Astrocyte (in vitro differentiated cells and primary cell): Measurements from ENCODE around the gene KLB. TPM values are rescaled to one million over a fixed set of nuclear protein-coding genes. Genes with fewer than 3 reads are reported as not detected.
A peak's percentile ranks its signal among the peaks of the same experiment; 100 is the strongest.

Experiments used
- DNase-seq: peaks from one replicate; pipeline ENCODE4 v3.0.0-alpha.2; 2010; ENCODE audit warnings: low read depth
- FAIRE-seq: peaks from 2 replicates; lab custom pipeline; 2011; peaks lifted over from hg19 to GRCh38; lab: Jason Lieb, UNC
- H2AFZ ChIP-seq: 2 replicates; pipeline ENCODE4 v1.6.0; 2012; ENCODE audit warnings: low read depth, low read length, inconsistent platforms
- H3K27ac ChIP-seq: 2 replicates; pipeline ENCODE4 v1.5.1; 2011; ENCODE audit warnings: low read depth, low read length, inconsistent platforms
- H3K27me3 ChIP-seq: 2 replicates; pipeline ENCODE4 v1.6.0; 2011; ENCODE audit warnings: low read length, inconsistent platforms; ENCODE audit not compliant: insufficient read depth
- H3K36me3 ChIP-seq: 2 replicates; pipeline ENCODE4 v1.5.1; 2011; ENCODE audit warnings: low read length, inconsistent platforms; ENCODE audit not compliant: insufficient read depth
- H3K4me1 ChIP-seq: 2 replicates; pipeline ENCODE4 v1.5.1; 2011; ENCODE audit warnings: low read length, inconsistent platforms; ENCODE audit not compliant: insufficient read depth
- H3K4me2 ChIP-seq: 2 replicates; pipeline ENCODE4 v1.6.0; 2012; ENCODE audit warnings: low read length, inconsistent platforms
- H3K4me3 ChIP-seq: 2 replicates; pipeline ENCODE4 v1.5.1; 2011; ENCODE audit warnings: low read depth, mild to moderate bottlenecking, low read length, inconsistent platforms; ENCODE audit not compliant: insufficient read depth
- H3K79me2 ChIP-seq: 2 replicates; pipeline ENCODE4 v1.6.0; 2012; ENCODE audit warnings: mild to moderate bottlenecking, low read length, inconsistent platforms; ENCODE audit not compliant: insufficient read depth
- H3K9ac ChIP-seq: 2 replicates; pipeline ENCODE4 v1.6.0; 2012; ENCODE audit warnings: mild to moderate bottlenecking, low read length, inconsistent platforms
- H3K9me3 ChIP-seq: 2 replicates; pipeline ENCODE4 v1.5.1; 2012; ENCODE audit warnings: low read depth, mild to moderate bottlenecking, low read length, inconsistent platforms; ENCODE audit not compliant: insufficient read depth
- H4K20me1 ChIP-seq: 2 replicates; pipeline ENCODE4 v1.6.0; 2012; ENCODE audit warnings: low read length, inconsistent platforms; ENCODE audit not compliant: insufficient read depth
- H3K27ac Mint-ChIP-seq: one replicate; pipeline ENCODE4 v1.8.0; 2021; ENCODE audit warnings: mild to moderate bottlenecking, mixed read lengths; ENCODE audit not compliant: unreplicated experiment
- H3K27me3 Mint-ChIP-seq: one replicate; pipeline ENCODE4 v1.8.0; 2021; ENCODE audit warnings: low read depth, mixed read lengths; ENCODE audit not compliant: unreplicated experiment
- H3K36me3 Mint-ChIP-seq: one replicate; pipeline ENCODE4 v1.8.0; 2021; ENCODE audit warnings: low read depth, mixed read lengths; ENCODE audit not compliant: unreplicated experiment
- H3K4me1 Mint-ChIP-seq: one replicate; pipeline ENCODE4 v1.8.0; 2021; ENCODE audit warnings: low read depth, mixed read lengths; ENCODE audit not compliant: unreplicated experiment
- H3K4me3 Mint-ChIP-seq: one replicate; pipeline ENCODE4 v1.8.0; 2021; ENCODE audit warnings: mild to moderate bottlenecking, moderate library complexity, mixed read lengths; ENCODE audit not compliant: unreplicated experiment
- H3K9me3 Mint-ChIP-seq: one replicate; pipeline ENCODE4 v1.8.0; 2021; ENCODE audit warnings: mild to moderate bottlenecking, mixed read lengths; ENCODE audit not compliant: unreplicated experiment
- EZH2 ChIP-seq: IDR thresholded peaks from 2 replicates; pipeline ENCODE4 v1.6.1; 2012; ENCODE audit warnings: mild to moderate bottlenecking, low read length, inconsistent platforms; ENCODE audit not compliant: insufficient read depth
- total RNA-seq: library from RNA; stranded (reverse); gene quantifications from 2 replicates; pipeline ENCODE4 v1.2.1, GENCODE V29; 2021
- TF ChIP-seq, protein P1 (sequence below): IDR thresholded peaks from 2 replicates; pipeline ENCODE4 v1.5.1; 2011; ENCODE audit warnings: low read depth, mild to moderate bottlenecking, inconsistent platforms, low read length, moderate library complexity; ENCODE audit not compliant: insufficient read depth

The KLB gene
- total RNA-seq, 1 donor from 2014 or later: not detected

DNA sequence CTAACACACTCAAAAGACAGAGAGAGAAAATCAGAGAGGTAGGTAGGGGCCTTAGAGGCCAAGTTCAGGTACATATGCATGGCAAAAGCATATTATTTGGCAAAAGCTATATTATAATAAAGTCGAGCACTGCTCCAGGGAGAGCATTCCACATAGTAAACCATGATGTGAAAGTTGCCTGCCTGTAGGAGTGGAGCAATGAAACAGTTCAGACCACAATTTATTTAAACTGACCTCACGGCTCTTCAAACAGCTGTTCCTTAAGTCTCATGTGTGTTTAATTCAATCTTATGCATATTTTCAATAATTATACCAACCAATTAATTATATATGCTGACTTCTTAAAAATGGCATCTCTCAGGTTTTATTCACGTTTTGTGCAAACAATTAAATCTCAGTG is 43.9 kb upstream of the KLB start:
- H3K79me2 ChIP-seq: peaks cover 83% of the 10 kb centered on the region
- peaks cover 5% of the 10 kb centered on the region for H3K4me1 ChIP-seq
- H3K4me3 ChIP-seq: no peak overlapping the region
- Mint-ChIP-seq H3K4me1 (peaks cover 3% of the 10 kb centered on the region), H3K4me3 (no peak overlapping the region), H3K9me3 (no peaks in the 10 kb centered on the region), H3K36me3 (peaks cover 2% of the 10 kb centered on the region), H3K27me3 (no peaks in the 10 kb centered on the region), H3K27ac (no peak overlapping the region)
- H3K27me3 ChIP-seq: no peaks in the 10 kb centered on the region
- no peak overlapping the region for H3K9ac ChIP-seq
- H3K9me3 ChIP-seq: no peaks in the 10 kb centered on the region
- DNase-seq (peak; percentile 19), FAIRE-seq (no peak)
- no peak overlapping the region for H3K4me2 ChIP-seq
- no peak overlapping the region for H3K27ac ChIP-seq
- TF ChIP-seq EZH2: no peak
- TF ChIP-seq, protein P1, sequence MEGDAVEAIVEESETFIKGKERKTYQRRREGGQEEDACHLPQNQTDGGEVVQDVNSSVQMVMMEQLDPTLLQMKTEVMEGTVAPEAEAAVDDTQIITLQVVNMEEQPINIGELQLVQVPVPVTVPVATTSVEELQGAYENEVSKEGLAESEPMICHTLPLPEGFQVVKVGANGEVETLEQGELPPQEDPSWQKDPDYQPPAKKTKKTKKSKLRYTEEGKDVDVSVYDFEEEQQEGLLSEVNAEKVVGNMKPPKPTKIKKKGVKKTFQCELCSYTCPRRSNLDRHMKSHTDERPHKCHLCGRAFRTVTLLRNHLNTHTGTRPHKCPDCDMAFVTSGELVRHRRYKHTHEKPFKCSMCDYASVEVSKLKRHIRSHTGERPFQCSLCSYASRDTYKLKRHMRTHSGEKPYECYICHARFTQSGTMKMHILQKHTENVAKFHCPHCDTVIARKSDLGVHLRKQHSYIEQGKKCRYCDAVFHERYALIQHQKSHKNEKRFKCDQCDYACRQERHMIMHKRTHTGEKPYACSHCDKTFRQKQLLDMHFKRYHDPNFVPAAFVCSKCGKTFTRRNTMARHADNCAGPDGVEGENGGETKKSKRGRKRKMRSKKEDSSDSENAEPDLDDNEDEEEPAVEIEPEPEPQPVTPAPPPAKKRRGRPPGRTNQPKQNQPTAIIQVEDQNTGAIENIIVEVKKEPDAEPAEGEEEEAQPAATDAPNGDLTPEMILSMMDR: no peak
- no peak overlapping the region for H2AFZ ChIP-seq
- H4K20me1 ChIP-seq: peaks cover 11% of the 10 kb centered on the region
- H3K36me3 ChIP-seq: no peaks in the 10 kb centered on the region

DNA sequence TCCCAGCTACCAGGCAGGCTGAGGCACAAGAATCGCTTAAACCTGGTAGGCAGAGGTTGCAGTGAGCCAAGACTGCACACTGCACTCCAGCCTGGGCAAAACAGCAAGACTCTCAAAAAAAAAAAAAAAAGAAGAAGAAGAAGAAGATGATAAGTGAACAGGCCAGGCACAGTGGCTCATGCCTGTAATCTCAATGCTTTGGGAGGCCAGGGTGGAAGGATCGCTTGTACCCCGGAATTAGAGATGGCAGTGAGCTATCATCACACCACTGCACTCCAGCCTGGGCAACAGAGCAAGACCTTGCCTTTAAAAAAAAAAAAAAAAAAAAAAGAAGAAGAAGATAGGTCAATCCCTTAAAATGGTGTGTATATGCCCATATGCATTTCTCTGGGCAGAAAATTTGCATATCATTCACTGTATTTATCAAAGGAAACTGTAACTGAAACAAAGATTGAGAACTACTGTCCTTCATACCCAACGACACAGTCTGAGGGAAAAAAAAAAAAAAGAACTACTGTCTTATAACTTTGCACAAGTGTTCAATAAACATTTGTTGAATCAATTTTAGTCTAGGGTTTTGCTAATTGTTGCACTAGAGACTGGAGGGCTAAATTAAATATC is 42.8 kb upstream of the KLB start:
- no peaks in the 10 kb centered on the region for H3K9me3 ChIP-seq
- H3K27ac ChIP-seq: no peak overlapping the region
- H3K9ac ChIP-seq: no peak overlapping the region
- TF ChIP-seq, protein P1: no peak
- TF ChIP-seq EZH2: no peak
- no peak overlapping the region for H3K4me2 ChIP-seq
- H3K79me2 ChIP-seq: peaks cover 73% of the 10 kb centered on the region
- H3K27ac Mint-ChIP-seq: no peak overlapping the region
- H3K4me1 Mint-ChIP-seq: peaks cover 3% of the 10 kb centered on the region
- H3K4me3 Mint-ChIP-seq: no peak overlapping the region
- no peaks in the 10 kb centered on the region for H3K27me3 Mint-ChIP-seq
- DNase-seq (no peak), FAIRE-seq (no peak)
- peaks cover 3% of the 10 kb centered on the region for H4K20me1 ChIP-seq
- H3K36me3 ChIP-seq: no peaks in the 10 kb centered on the region
- H3K36me3 Mint-ChIP-seq: peaks cover 2% of the 10 kb centered on the region
- no peaks in the 10 kb centered on the region for H3K9me3 Mint-ChIP-seq
- H3K4me3 ChIP-seq: no peak overlapping the region
- H3K4me1 ChIP-seq: peaks cover 5% of the 10 kb centered on the region
- H3K27me3 ChIP-seq: no peaks in the 10 kb centered on the region
- H2AFZ ChIP-seq: no peak overlapping the region

DNA sequence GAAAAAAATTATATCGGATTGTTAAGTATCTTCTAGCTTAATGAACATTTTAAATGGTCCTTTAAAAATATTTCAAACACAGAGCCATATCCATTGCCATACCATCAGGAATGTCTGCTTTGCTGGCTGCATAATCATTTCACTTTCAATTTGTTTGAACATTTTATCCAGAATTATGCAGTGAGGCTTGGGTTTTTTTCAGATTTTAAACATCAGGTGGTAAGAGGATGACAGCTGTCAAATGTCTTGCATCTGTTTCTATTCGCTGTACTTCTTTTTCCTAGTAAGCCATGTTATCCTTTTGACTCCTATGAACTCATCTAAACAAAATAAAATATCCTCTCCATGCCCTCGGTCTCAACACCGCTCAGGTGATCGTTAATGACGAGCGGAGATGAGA is 41.4 kb upstream of the KLB start:
- Histone ChIP-seq H3K36me3 (no peaks in the 10 kb centered on the region), H3K4me1 (peaks cover 5% of the 10 kb centered on the region), H3K27me3 (no peaks in the 10 kb centered on the region), H3K9me3 (no peaks in the 10 kb centered on the region), H3K4me3 (peak overlapping the region; percentile 99), H3K27ac (peak overlapping the region; percentile 90), H3K9ac (peak overlapping the region; percentile 96), H4K20me1 (no peaks in the 10 kb centered on the region), H2AFZ (peak overlapping the region; percentile 100), H3K4me2 (peak overlapping the region; percentile 99), H3K79me2 (peaks cover 60% of the 10 kb centered on the region)
- peak overlapping the region; percentile 96 for H3K4me3 Mint-ChIP-seq
- H3K27me3 Mint-ChIP-seq: no peaks in the 10 kb centered on the region
- peak overlapping the region; percentile 85 for H3K27ac Mint-ChIP-seq
- H3K9me3 Mint-ChIP-seq: peaks cover 4% of the 10 kb centered on the region
- FAIRE-seq (no peak), DNase-seq (no peak)
- peaks cover 2% of the 10 kb centered on the region for H3K36me3 Mint-ChIP-seq
- TF ChIP-seq, protein P1: no peak
- TF ChIP-seq EZH2: no peak
- H3K4me1 Mint-ChIP-seq: peaks cover 3% of the 10 kb centered on the region
